H9 (cell line): ENCODE results near the gene TCF4. TPM values are rescaled to one million over a fixed set of nuclear protein-coding genes. Genes with fewer than 3 reads are reported as not detected.
A peak's percentile ranks its signal among the peaks of the same experiment; 100 is the strongest.

Experiments used
- DNase-seq: peaks from one replicate; pipeline ENCODE4 v3.0.0-alpha.2; 2017
- H2AFZ ChIP-seq: one replicate; pipeline ENCODE4 v1.6.1; 2013; ENCODE audit warnings: mild to moderate bottlenecking, low read length, control low read depth, moderate library complexity
- H2AK5ac ChIP-seq: 2 replicates; pipeline ENCODE4 v1.6.1; 2013; ENCODE audit warnings: low read length, control low read depth, mixed read lengths; ENCODE audit not compliant: insufficient read length
- H2BK120ac ChIP-seq: one replicate; pipeline ENCODE4 v1.6.1; 2013; ENCODE audit warnings: low read depth, mild to moderate bottlenecking, low read length, control low read depth, inconsistent platforms; ENCODE audit not compliant: poor library complexity, severe bottlenecking
- H2BK12ac ChIP-seq: 2 replicates; pipeline ENCODE4 v1.6.1; 2013; ENCODE audit warnings: low read length, control low read depth, mixed read lengths, low read depth; ENCODE audit not compliant: insufficient read length
- H2BK15ac ChIP-seq: 2 replicates; pipeline ENCODE4 v1.6.1; 2013; ENCODE audit warnings: low read depth, low read length, control low read depth
- H2BK20ac ChIP-seq: one replicate; pipeline ENCODE4 v1.6.1; 2013; ENCODE audit warnings: low read depth, mild to moderate bottlenecking, low read length, control low read depth, inconsistent platforms; ENCODE audit not compliant: poor library complexity, severe bottlenecking
- H2BK5ac ChIP-seq: 2 replicates; pipeline ENCODE4 v1.6.1; 2013; ENCODE audit warnings: low read length, control low read depth, mixed read lengths; ENCODE audit not compliant: insufficient read length
- H3K14ac ChIP-seq: 2 replicates; pipeline ENCODE4 v1.6.1; 2013; ENCODE audit warnings: low read length, control low read depth; ENCODE audit not compliant: insufficient read depth
- H3K18ac ChIP-seq: 2 replicates; pipeline ENCODE4 v1.6.1; 2013; ENCODE audit warnings: low read depth, mild to moderate bottlenecking, mixed read lengths, low read length, control low read depth; ENCODE audit not compliant: insufficient read length
- H3K23ac ChIP-seq: 2 replicates; pipeline ENCODE4 v1.6.1; 2013; ENCODE audit warnings: low read length, control low read depth, mixed read lengths, low read depth; ENCODE audit not compliant: insufficient read length
- H3K23me2 ChIP-seq: 2 replicates; pipeline ENCODE4 v1.6.1; 2013; ENCODE audit warnings: low read depth, mild to moderate bottlenecking, mixed read lengths, low read length, control low read depth; ENCODE audit not compliant: insufficient read length, poor library complexity, severe bottlenecking
- H3K27ac ChIP-seq: 2 replicates; pipeline ENCODE4 v1.5.1; 2013; ENCODE audit warnings: low read length, control low read depth, mixed read lengths, low read depth; ENCODE audit not compliant: insufficient read length
- H3K27me3 ChIP-seq: 2 replicates; pipeline ENCODE4 v1.6.1; 2013; ENCODE audit warnings: low read length, control low read depth, inconsistent platforms; ENCODE audit not compliant: insufficient read depth
- H3K4ac ChIP-seq: 2 replicates; pipeline ENCODE4 v1.6.1; 2013; ENCODE audit warnings: low read depth, mild to moderate bottlenecking, control low read depth, inconsistent platforms, low read length, moderate library complexity
- H3K4me1 ChIP-seq: 2 replicates; pipeline ENCODE4 v1.6.1; 2013; ENCODE audit warnings: low read length, control low read depth, inconsistent platforms; ENCODE audit not compliant: insufficient read depth
- H3K4me2 ChIP-seq: 2 replicates; pipeline ENCODE4 v1.6.1; 2013; ENCODE audit warnings: low read length, control low read depth, mixed read lengths; ENCODE audit not compliant: insufficient read length, insufficient read depth
- H3K56ac ChIP-seq: 2 replicates; pipeline ENCODE4 v1.6.1; 2013; ENCODE audit warnings: low read depth, mild to moderate bottlenecking, mixed read lengths, low read length, control low read depth; ENCODE audit not compliant: insufficient read length
- H3K79me1 ChIP-seq: 2 replicates; pipeline ENCODE4 v1.6.1; 2013; ENCODE audit warnings: low read depth, mild to moderate bottlenecking, moderate library complexity, low read length, control low read depth, inconsistent platforms; ENCODE audit not compliant: insufficient read depth, poor library complexity, severe bottlenecking
- H3K79me2 ChIP-seq: 2 replicates; pipeline ENCODE4 v1.6.1; 2013; ENCODE audit warnings: low read length, control low read depth, inconsistent platforms; ENCODE audit not compliant: insufficient read depth
- H3K9ac ChIP-seq: 2 replicates; pipeline ENCODE4 v1.6.1; 2013; ENCODE audit warnings: low read length, control low read depth, mixed read lengths; ENCODE audit not compliant: insufficient read length; ENCODE audit errors: extremely low read depth
- H3K9me3 ChIP-seq: one replicate; pipeline ENCODE4 v1.6.1; 2013; ENCODE audit warnings: low read depth, low read length, inconsistent platforms; ENCODE audit not compliant: control insufficient read depth
- H3T11ph ChIP-seq: one replicate; pipeline ENCODE4 v1.6.1; 2013; ENCODE audit warnings: mild to moderate bottlenecking, low read length, control low read depth, inconsistent platforms
- H4K20me1 ChIP-seq: one replicate; pipeline ENCODE4 v1.6.1; 2013; ENCODE audit not compliant: control insufficient read depth, insufficient read length, insufficient read depth
- H4K5ac ChIP-seq: 2 replicates; pipeline ENCODE4 v1.6.1; 2013; ENCODE audit warnings: low read depth, mild to moderate bottlenecking, mixed read lengths, low read length, control low read depth; ENCODE audit not compliant: insufficient read length
- H4K8ac ChIP-seq: replicated peaks from 2 replicates; pipeline ENCODE4 v1.6.1; 2013; ENCODE audit warnings: low read length, control low read depth, mixed read lengths, low read depth; ENCODE audit not compliant: insufficient read length
- H4K91ac ChIP-seq: 2 replicates; pipeline ENCODE4 v1.6.1; 2013; ENCODE audit warnings: low read depth, mild to moderate bottlenecking, moderate library complexity, mixed read lengths, low read length, control low read depth; ENCODE audit not compliant: insufficient read length
- H3K27ac Mint-ChIP-seq, 3 experiments: 2 replicates in 2 of 3; 3 replicates in 1 of 3; pipeline ENCODE4 v1.8.0; 2020 to 2021; ENCODE audit warnings: mixed read lengths in 3 of 3, mild to moderate bottlenecking in 1 of 3, moderate library complexity in 1 of 3
- H3K27me3 Mint-ChIP-seq: 2 replicates; pipeline ENCODE4 v1.8.0; 2021; ENCODE audit warnings: low read depth, mild to moderate bottlenecking, moderate library complexity, mixed read lengths
- H3K36me3 Mint-ChIP-seq, 3 experiments: 2 replicates in 2 of 3; 3 replicates in 1 of 3; pipeline ENCODE4 v1.8.0; 2020 to 2021; ENCODE audit warnings: low read depth in 3 of 3, mixed read lengths in 3 of 3; ENCODE audit not compliant: insufficient read depth in 1 of 3
- H3K4me1 Mint-ChIP-seq, 2 experiments: 2 replicates each; pipeline ENCODE4 v1.8.0; 2020; ENCODE audit warnings: mixed read lengths in 2 of 2
- H3K4me3 Mint-ChIP-seq, 2 experiments: 2 replicates in 1 of 2; 3 replicates in 1 of 2; pipeline ENCODE4 v1.8.0; 2020 to 2021; ENCODE audit warnings: mild to moderate bottlenecking in 2 of 2, mixed read lengths in 2 of 2, moderate library complexity in 1 of 2
- H3K9me3 Mint-ChIP-seq, 2 experiments: 2 replicates in 1 of 2; 3 replicates in 1 of 2; pipeline ENCODE4 v1.8.0; 2020; ENCODE audit warnings: mild to moderate bottlenecking in 2 of 2, mixed read lengths in 2 of 2, moderate library complexity in 1 of 2
- CTCF ChIP-seq: fragments of 200-600 bp; sonication (generic); conservative IDR thresholded peaks from 3 replicates; pipeline ENCODE4 v1.8.0; 2021; ENCODE audit warnings: antibody characterized with exemption, mild to moderate bottlenecking
- WGBS: extraction: QIAGEN DNeasy Blood & Tissue Kit; methylation state at CpG from one replicate; pipeline ENCODE4 v1.1.7; 2013; ENCODE audit warnings: missing lambda C conversion rate, low lambda C conversion rate, mixed read lengths; ENCODE audit not compliant: insufficient read length; ENCODE audit errors: extremely low coverage; 5-methylcytosine and 5-hydroxymethylcytosine counted together
- total RNA-seq: library from RNA; stranded (reverse); gene quantifications from 2 replicates; pipeline ENCODE4 v1.2.1, GENCODE V29; 2021

TCF4 gene
- total RNA-seq, 1 experiment from 2014 or later = 99.4 TPM

GRCh38 chr18:55395799-55396198 is 192.2 kb downstream of the TCF4 start:
- Histone ChIP-seq H3K79me2 (peaks cover 6% of the 10 kb centered on the region; the same call in 1 of the 2 replicates), H3K27ac (no peak overlapping the region)

More at GRCh38 chr18:55395799-55396198, 192.2 kb downstream of the TCF4 start:
- Histone ChIP-seq H3K4ac (no peak overlapping the region), H3K9ac (no peak overlapping the region), H3K56ac (no peak overlapping the region), H3K27me3 (no peaks in the 10 kb centered on the region), H2AFZ (no peak overlapping the region), H2BK5ac (no peak overlapping the region), H3K4me2 (no peak overlapping the region), H3K14ac (no peak overlapping the region), H2BK120ac (no peak overlapping the region), H2BK12ac (no peak overlapping the region), H3K18ac (no peak overlapping the region), H2BK20ac (no peak overlapping the region), H2BK15ac (no peak overlapping the region), H3K79me1 (peaks cover 8% of the 10 kb centered on the region), H4K20me1 (no peaks in the 10 kb centered on the region), H4K8ac (no peak overlapping the region), H3K9me3 (no peaks in the 10 kb centered on the region), H3K23ac (no peak overlapping the region), H3T11ph (no peak overlapping the region), H4K91ac (no peak overlapping the region), H2AK5ac (no peak overlapping the region), H3K4me1 (peaks cover 7% of the 10 kb centered on the region), H3K23me2 (no peaks in the 10 kb centered on the region), H4K5ac (no peak overlapping the region)
- no peak for TF ChIP-seq CTCF
- peaks cover 32% of the 10 kb centered on the region in 2 experiments for H3K4me1 Mint-ChIP-seq
- H3K27me3 Mint-ChIP-seq = no peaks in the 10 kb centered on the region
- H3K4me3 Mint-ChIP-seq = no peak overlapping the region
- WGBS = no CpG with 5 or more reads among the region's 6 CpGs
- H3K27ac Mint-ChIP-seq = peak overlapping the region; percentile 17 to 76 (median 71); a peak in 4 of 7 replicates
- no peaks in the 10 kb centered on the region; a peak in 2 of 7 replicates for H3K36me3 Mint-ChIP-seq
- no peak for DNase-seq
- no peaks in the 10 kb centered on the region for H3K9me3 Mint-ChIP-seq
